Raji (cell line): ENCODE results near the gene HIBCH.

Source experiments
- POLR2A ChIP-seq: IDR thresholded peaks from 2 replicates; pipeline ENCODE4 v1.6.1; 2011; ENCODE audit warnings: low read depth, low read length, control low read depth; ENCODE audit not compliant: insufficient read depth

Gene HIBCH

GRCh38 chr2:190350371-190350770 lies 30.7 kb upstream of the HIBCH start:
- TF ChIP-seq POLR2A: no peak

- TF ChIP-seq POLR2A: no peak
Observed at GRCh38 chr2:190344276-190344827, 24.7 kb upstream of the HIBCH start.

- no peak for TF ChIP-seq POLR2A
Observed at GRCh38 chr2:190343536-190344275, 24.1 kb upstream of the HIBCH start, which contains the start of gene INPP1. INPP1 (plus strand) TSS chr2:190343589; CDS start chr2:190360103, 16,514 bp downstream.

GRCh38 chr2:190343089-190343535 lies 23.5 kb upstream of the HIBCH start:
- TF ChIP-seq POLR2A: no peak

GRCh38 chr2:190342611-190343010 lies 23.0 kb upstream of the HIBCH start:
- TF ChIP-seq POLR2A: no peak

GRCh38 chr2:190340369-190340768 lies 20.7 kb upstream of the HIBCH start:
- no peak for TF ChIP-seq POLR2A

- no peak for TF ChIP-seq POLR2A
Observed at GRCh38 chr2:190339394-190339793, 19.8 kb upstream of the HIBCH start.

- no peak for TF ChIP-seq POLR2A
Observed at GRCh38 chr2:190338453-190338852, 18.8 kb upstream of the HIBCH start.

- no peak for TF ChIP-seq POLR2A
Observed at GRCh38 chr2:190336420-190336819, 16.8 kb upstream of the HIBCH start.

- no peak for TF ChIP-seq POLR2A
Observed at GRCh38 chr2:190335225-190335559, 15.6 kb upstream of the HIBCH start.

- TF ChIP-seq POLR2A: no peak
Observed at GRCh38 chr2:190334479-190335224, 15.0 kb upstream of the HIBCH start.

- no peak for TF ChIP-seq POLR2A
Observed at GRCh38 chr2:190333928-190334327, 14.3 kb upstream of the HIBCH start.

- no peak for TF ChIP-seq POLR2A
Observed at GRCh38 chr2:190333395-190333794, 13.8 kb upstream of the HIBCH start.

GRCh38 chr2:190328573-190329147 lies 9.0 kb upstream of the HIBCH start:
- TF ChIP-seq POLR2A: no peak

- TF ChIP-seq POLR2A: no peak
Observed at GRCh38 chr2:190327867-190328572, 8.4 kb upstream of the HIBCH start.
